ENCODE results near the gene PMEPA1. TPM values are rescaled to one million over a fixed set of nuclear protein-coding genes. Genes with fewer than 3 reads are reported as not detected.
A peak's percentile ranks its signal among the peaks of the same experiment; 100 is the strongest.

Gene PMEPA1
- total and polyA plus RNA-seq, 2 donors (not counting 1 experiment from before 2014, with no cell fraction given) = 9.9 to 37.4 TPM

DNA sequence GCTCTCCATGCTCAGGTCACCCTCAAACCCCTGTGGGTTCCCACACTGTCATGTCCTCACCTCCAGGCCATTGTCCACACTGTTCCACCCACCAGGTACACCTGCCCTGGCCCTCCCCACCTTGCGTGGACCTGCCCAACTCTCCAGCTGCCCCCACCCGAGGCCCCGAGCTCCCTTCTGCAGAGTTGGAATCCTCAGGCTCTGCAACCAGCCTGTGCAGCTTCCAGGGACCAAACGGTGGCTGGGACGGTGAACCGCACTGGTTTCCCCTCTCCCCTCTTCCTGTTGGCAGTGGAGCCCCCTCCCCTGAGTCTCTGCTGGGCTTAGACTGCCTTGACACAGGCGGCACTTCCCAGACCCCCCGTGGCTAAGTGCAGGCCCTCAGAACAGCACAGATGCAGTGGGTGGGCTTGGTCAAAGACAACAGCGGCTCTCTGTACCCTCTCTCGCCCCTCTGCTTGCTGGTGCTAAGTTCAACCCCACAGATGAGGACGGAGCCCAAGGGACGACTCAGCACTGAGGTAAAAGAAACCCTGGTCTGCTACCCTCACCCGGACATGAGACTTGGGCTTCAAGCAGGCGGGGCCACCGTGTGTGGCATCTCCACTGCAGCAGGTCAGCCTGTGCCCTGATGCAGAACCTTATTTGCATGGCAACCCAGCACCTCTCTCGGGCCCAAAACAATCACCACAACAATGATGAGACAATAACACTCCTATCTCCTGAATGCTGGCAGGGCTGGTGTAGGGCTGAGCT is 100.6 kb downstream of the PMEPA1 start:
- Mint-ChIP-seq H3K27ac (peak overlapping the region; percentile 53), H3K4me3 (peak overlapping the region; percentile 7), H3K9me3 (ENCODE audit: insufficient read depth) (no peaks in the 10 kb centered on the region), H3K4me1 (peaks cover 23% of the 10 kb centered on the region), H3K27me3 (no peaks in the 10 kb centered on the region)
- Histone ChIP-seq H3K9me3 (ENCODE audit: control extremely low read depth in 1 of 3, control insufficient read depth in 2 of 3, insufficient read depth in 1 of 3, low read length in 2 of 3) (no peaks in the 10 kb centered on the region), H3K9ac (ENCODE audit: low read length) (no peak overlapping the region), H3K4me1 (ENCODE audit: control insufficient read depth in 2 of 2, insufficient read depth in 2 of 2, low read length in 2 of 2) (peaks cover 5 to 15% of the 10 kb centered on the region in 2 donors), H3K36me3 (replicated peaks in 1 of 2; ENCODE audit: control extremely low read depth in 1 of 2, control insufficient read depth in 1 of 2, extremely low read depth in 1 of 2, insufficient read depth in 2 of 2, low read length in 1 of 2) (peaks cover 0 to 75% of the 10 kb centered on the region in 2 experiments), H4K20me1 (ENCODE audit: control insufficient read depth, insufficient read depth, low read length, poor library complexity, severe bottlenecking) (peaks cover 8% of the 10 kb centered on the region), H3K27ac (ENCODE audit: low read length in 2 of 2) (no peak overlapping the region), H2AFZ (ENCODE audit: insufficient read depth, low read depth, low read length, poor library complexity, severe bottlenecking) (no peak overlapping the region), H3K4me2 (replicated peaks; ENCODE audit: low read depth, low read length, poor library complexity, severe bottlenecking) (peak overlapping the region; percentile 31), H3K27me3 (replicated peaks in 1 of 4; ENCODE audit: control extremely low read depth in 1 of 4, control insufficient read depth in 3 of 4, insufficient read depth in 4 of 4, low read length in 3 of 4) (no peaks in the 10 kb centered on the region), H3K79me2 (ENCODE audit: control insufficient read depth, insufficient read depth, low read length) (no peaks in the 10 kb centered on the region), H3K4me3 (ENCODE audit: control extremely low read depth in 1 of 5, extremely low read depth in 1 of 5, insufficient read depth in 1 of 5, low read depth in 2 of 5, low read length in 4 of 5) (no peak overlapping the region)
- POLR2A ChIA-PET = no interaction called here
- TF ChIP-seq, protein P1, sequence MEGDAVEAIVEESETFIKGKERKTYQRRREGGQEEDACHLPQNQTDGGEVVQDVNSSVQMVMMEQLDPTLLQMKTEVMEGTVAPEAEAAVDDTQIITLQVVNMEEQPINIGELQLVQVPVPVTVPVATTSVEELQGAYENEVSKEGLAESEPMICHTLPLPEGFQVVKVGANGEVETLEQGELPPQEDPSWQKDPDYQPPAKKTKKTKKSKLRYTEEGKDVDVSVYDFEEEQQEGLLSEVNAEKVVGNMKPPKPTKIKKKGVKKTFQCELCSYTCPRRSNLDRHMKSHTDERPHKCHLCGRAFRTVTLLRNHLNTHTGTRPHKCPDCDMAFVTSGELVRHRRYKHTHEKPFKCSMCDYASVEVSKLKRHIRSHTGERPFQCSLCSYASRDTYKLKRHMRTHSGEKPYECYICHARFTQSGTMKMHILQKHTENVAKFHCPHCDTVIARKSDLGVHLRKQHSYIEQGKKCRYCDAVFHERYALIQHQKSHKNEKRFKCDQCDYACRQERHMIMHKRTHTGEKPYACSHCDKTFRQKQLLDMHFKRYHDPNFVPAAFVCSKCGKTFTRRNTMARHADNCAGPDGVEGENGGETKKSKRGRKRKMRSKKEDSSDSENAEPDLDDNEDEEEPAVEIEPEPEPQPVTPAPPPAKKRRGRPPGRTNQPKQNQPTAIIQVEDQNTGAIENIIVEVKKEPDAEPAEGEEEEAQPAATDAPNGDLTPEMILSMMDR (IDR thresholded peaks at IDR 0.05) = no peak
- no peak for TF ChIP-seq EZH2 (IDR thresholded peaks at IDR 0.05; ENCODE audit: borderline replicate concordance, insufficient read depth, low read depth, low read length, poor library complexity, severe bottlenecking)
- no peak for DNase-seq
- CTCF ChIA-PET = interaction anchor here (0.8 to 4.9 kb wide), 8 partner anchors 9 to 102 kb away, joined by 3 to 22 read pairs (median 8); partner anchors contain the start of gene ZBP1
- WGBS (ENCODE audit: insufficient coverage) = 81% methylated on average over 15 of the region's 16 CpGs
- intact Hi-C loops (cut with micrococcal nuclease) = no loop called here
- peak; percentile 78 for ATAC-seq (ENCODE audit: low read depth)

DNA sequence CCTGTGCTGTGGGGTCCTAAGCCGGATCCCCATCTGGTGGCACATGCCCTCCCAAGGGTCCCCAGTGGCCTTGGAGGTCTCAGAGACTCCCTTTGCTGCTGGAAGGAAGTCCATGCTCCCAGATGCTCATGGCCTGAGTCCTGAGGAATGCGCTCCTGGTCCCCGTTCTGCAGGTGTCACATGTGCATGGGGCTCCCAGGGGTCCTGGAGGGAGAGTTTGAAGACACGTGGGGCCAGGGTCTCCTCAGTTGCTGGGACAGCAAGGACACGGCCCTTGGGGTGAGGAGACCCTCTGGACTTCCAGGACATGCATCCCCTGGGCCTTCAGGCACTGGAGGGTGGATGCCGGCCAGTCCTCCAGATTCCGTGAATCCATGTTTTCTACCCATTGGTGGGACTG is 101.3 kb downstream of the PMEPA1 start:
- Histone ChIP-seq H3K4me2 (replicated peaks; ENCODE audit: low read depth, low read length, poor library complexity, severe bottlenecking) (no peak overlapping the region), H3K79me2 (ENCODE audit: control insufficient read depth, insufficient read depth, low read length) (no peaks in the 10 kb centered on the region), H3K9ac (ENCODE audit: low read length) (no peak overlapping the region), H3K27ac (ENCODE audit: low read length in 2 of 2) (no peak overlapping the region), H3K36me3 (replicated peaks in 1 of 2; ENCODE audit: control extremely low read depth in 1 of 2, control insufficient read depth in 1 of 2, extremely low read depth in 1 of 2, insufficient read depth in 2 of 2, low read length in 1 of 2) (peaks cover 0 to 72% of the 10 kb centered on the region in 2 experiments), H2AFZ (ENCODE audit: insufficient read depth, low read depth, low read length, poor library complexity, severe bottlenecking) (no peak overlapping the region), H3K27me3 (replicated peaks in 1 of 4; ENCODE audit: control extremely low read depth in 1 of 4, control insufficient read depth in 3 of 4, insufficient read depth in 4 of 4, low read length in 3 of 4) (no peaks in the 10 kb centered on the region), H3K4me3 (ENCODE audit: control extremely low read depth in 1 of 5, extremely low read depth in 1 of 5, insufficient read depth in 1 of 5, low read depth in 2 of 5, low read length in 4 of 5) (no peak overlapping the region), H4K20me1 (ENCODE audit: control insufficient read depth, insufficient read depth, low read length, poor library complexity, severe bottlenecking) (peaks cover 8% of the 10 kb centered on the region), H3K4me1 (ENCODE audit: control insufficient read depth in 2 of 2, insufficient read depth in 2 of 2, low read length in 2 of 2) (peaks cover 5 to 15% of the 10 kb centered on the region in 2 donors), H3K9me3 (ENCODE audit: control extremely low read depth in 1 of 3, control insufficient read depth in 2 of 3, insufficient read depth in 1 of 3, low read length in 2 of 3) (no peaks in the 10 kb centered on the region)
- no peaks in the 10 kb centered on the region for H3K9me3 Mint-ChIP-seq (ENCODE audit: insufficient read depth)
- no peak overlapping the region for H3K4me3 Mint-ChIP-seq
- no peaks in the 10 kb centered on the region for H3K27me3 Mint-ChIP-seq
- ChIA-PET POLR2A (no interaction called here), CTCF (interaction anchor here (1.9 to 4.9 kb wide), 4 partner anchors 11 to 72 kb away, joined by 8 to 22 read pairs (median 14); partner anchors contain the start of gene ZBP1)
- intact Hi-C loops (cut with micrococcal nuclease) = no loop called here
- TF ChIP-seq EZH2 (IDR thresholded peaks at IDR 0.05; ENCODE audit: borderline replicate concordance, insufficient read depth, low read depth, low read length, poor library complexity, severe bottlenecking) = no peak
- TF ChIP-seq, protein P1 (IDR thresholded peaks at IDR 0.05) = no peak
- DNase-seq = no peak
- no peak overlapping the region for H3K27ac Mint-ChIP-seq
- peaks cover 23% of the 10 kb centered on the region for H3K4me1 Mint-ChIP-seq
- ATAC-seq (ENCODE audit: low read depth) = no peak
- WGBS (ENCODE audit: insufficient coverage) = 83% methylated on average over 7 of the region's 7 CpGs
